MM.1S (cell line): ENCODE data around the gene ROBO2.

Experiments
- DNase-seq: peaks from one replicate; pipeline ENCODE4 v3.0.0-alpha.2; 2015
- H2AFZ ChIP-seq: fragments of 300-600 bp; sonication (generic); 2 replicates; pipeline ENCODE4 v1.6.0; 2016; ENCODE audit warnings: antibody characterized with exemption, low read length
- H3F3A ChIP-seq: fragments of 300-600 bp; sonication (generic); 2 replicates; pipeline ENCODE4 v1.6.1; 2016; ENCODE audit warnings: mild to moderate bottlenecking, antibody characterized with exemption, low read length, moderate library complexity, mixed read lengths; ENCODE audit not compliant: insufficient read depth
- H3K27ac ChIP-seq: fragments of 300-600 bp; sonication (generic); 2 replicates; pipeline ENCODE4 v1.5.1; 2016; ENCODE audit warnings: mild to moderate bottlenecking, low read length
- H3K27me3 ChIP-seq: fragments of 300-600 bp; sonication (generic); replicated peaks from 2 replicates; pipeline ENCODE4 v1.6.0; 2016; ENCODE audit warnings: low read length; ENCODE audit not compliant: insufficient read depth
- H3K36me3 ChIP-seq: fragments of 300-600 bp; sonication (generic); replicated peaks from 2 replicates; pipeline ENCODE4 v1.6.1; 2016; ENCODE audit warnings: mild to moderate bottlenecking, low read length, mixed read lengths; ENCODE audit not compliant: insufficient read depth
- H3K4me1 ChIP-seq: fragments of 300-600 bp; sonication (generic); 2 replicates; pipeline ENCODE4 v1.6.1; 2016; ENCODE audit warnings: low read length, mixed read lengths
- H3K4me2 ChIP-seq: fragments of 300-600 bp; sonication (generic); 2 replicates; pipeline ENCODE4 v1.6.0; 2016; ENCODE audit warnings: low read depth, low read length
- H3K4me3 ChIP-seq: fragments of 300-600 bp; sonication (generic); 2 replicates; pipeline ENCODE4 v1.5.1; 2016; ENCODE audit warnings: low read length, mixed read lengths
- H3K79me2 ChIP-seq: fragments of 300-600 bp; sonication (generic); 2 replicates; pipeline ENCODE4 v1.6.1; 2016; ENCODE audit warnings: mixed run types, low read length, mixed read lengths
- H3K9ac ChIP-seq: fragments of 300-600 bp; sonication (generic); 2 replicates; pipeline ENCODE4 v1.6.1; 2016; ENCODE audit warnings: low read length, mixed read lengths
- H3K9me2 ChIP-seq: fragments of 300-600 bp; sonication (generic); replicated peaks from 2 replicates; pipeline ENCODE4 v1.6.1; 2016; ENCODE audit warnings: mild to moderate bottlenecking, low read length, mixed read lengths; ENCODE audit not compliant: insufficient read depth
- H3K9me3 ChIP-seq: fragments of 300-600 bp; sonication (generic); replicated peaks from 2 replicates; pipeline ENCODE4 v1.6.1; 2016; ENCODE audit warnings: mild to moderate bottlenecking, low read length, mixed read lengths; ENCODE audit not compliant: insufficient read depth
- H4K20me1 ChIP-seq: fragments of 300-600 bp; sonication (generic); 2 replicates; pipeline ENCODE4 v1.6.1; 2016; ENCODE audit warnings: mild to moderate bottlenecking, low read length, moderate library complexity, mixed read lengths; ENCODE audit not compliant: insufficient read depth
- EZH2 ChIP-seq: fragments of 300-600 bp; sonication (generic); optimal IDR thresholded peaks from 2 replicates; pipeline ENCODE3; 2017; ENCODE audit warnings: low read depth, mild to moderate bottlenecking, antibody characterized with exemption, low read length, mixed read lengths
- EZH2phosphoT487 ChIP-seq: fragments of 300-600 bp; sonication (generic); IDR thresholded peaks from 2 replicates; pipeline ENCODE4 v1.6.1; 2018; ENCODE audit warnings: antibody characterized with exemption, low read length
- TF ChIP-seq, protein P1 (sequence below): fragments of 300-600 bp; sonication (generic); IDR thresholded peaks from 2 replicates; pipeline ENCODE4 v1.5.1; 2016; ENCODE audit warnings: antibody characterized with exemption, low read length, mixed read lengths

Gene ROBO2

DNA sequence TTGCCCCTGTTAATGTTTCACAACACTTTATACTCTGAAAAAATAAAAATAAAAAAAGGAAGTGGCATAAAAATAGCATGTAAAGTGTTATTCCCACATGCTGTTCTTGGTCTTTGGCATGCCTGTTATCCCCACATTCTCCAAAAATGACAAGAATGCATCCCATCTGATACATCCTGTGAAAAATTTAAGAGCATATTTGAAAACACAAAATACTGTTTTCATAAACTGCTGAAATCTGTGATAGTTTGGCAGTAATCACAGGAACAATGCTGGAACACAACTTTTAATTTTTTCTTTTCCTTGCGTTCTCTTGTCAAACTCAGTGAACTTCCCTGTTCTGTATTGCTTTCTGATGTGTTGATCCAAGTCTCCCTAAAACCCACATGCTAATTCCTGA lies 288.8 kb downstream of the ROBO2 start:
- Histone ChIP-seq H2AFZ (no peak overlapping the region), H3K79me2 (no peaks in the 10 kb centered on the region), H3K4me3 (no peak overlapping the region), H3K9me3 (no peaks in the 10 kb centered on the region), H3K9ac (no peak overlapping the region), H3K9me2 (no peaks in the 10 kb centered on the region), H3K4me1 (no peaks in the 10 kb centered on the region), H3K36me3 (no peaks in the 10 kb centered on the region), H3K27me3 (no peaks in the 10 kb centered on the region), H4K20me1 (no peaks in the 10 kb centered on the region), H3F3A (no peaks in the 10 kb centered on the region), H3K27ac (no peak overlapping the region), H3K4me2 (no peak overlapping the region)
- no peak for TF ChIP-seq EZH2phosphoT487
- no peak for TF ChIP-seq EZH2
- TF ChIP-seq, protein P1, sequence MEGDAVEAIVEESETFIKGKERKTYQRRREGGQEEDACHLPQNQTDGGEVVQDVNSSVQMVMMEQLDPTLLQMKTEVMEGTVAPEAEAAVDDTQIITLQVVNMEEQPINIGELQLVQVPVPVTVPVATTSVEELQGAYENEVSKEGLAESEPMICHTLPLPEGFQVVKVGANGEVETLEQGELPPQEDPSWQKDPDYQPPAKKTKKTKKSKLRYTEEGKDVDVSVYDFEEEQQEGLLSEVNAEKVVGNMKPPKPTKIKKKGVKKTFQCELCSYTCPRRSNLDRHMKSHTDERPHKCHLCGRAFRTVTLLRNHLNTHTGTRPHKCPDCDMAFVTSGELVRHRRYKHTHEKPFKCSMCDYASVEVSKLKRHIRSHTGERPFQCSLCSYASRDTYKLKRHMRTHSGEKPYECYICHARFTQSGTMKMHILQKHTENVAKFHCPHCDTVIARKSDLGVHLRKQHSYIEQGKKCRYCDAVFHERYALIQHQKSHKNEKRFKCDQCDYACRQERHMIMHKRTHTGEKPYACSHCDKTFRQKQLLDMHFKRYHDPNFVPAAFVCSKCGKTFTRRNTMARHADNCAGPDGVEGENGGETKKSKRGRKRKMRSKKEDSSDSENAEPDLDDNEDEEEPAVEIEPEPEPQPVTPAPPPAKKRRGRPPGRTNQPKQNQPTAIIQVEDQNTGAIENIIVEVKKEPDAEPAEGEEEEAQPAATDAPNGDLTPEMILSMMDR = no peak
- DNase-seq = no peak

DNA sequence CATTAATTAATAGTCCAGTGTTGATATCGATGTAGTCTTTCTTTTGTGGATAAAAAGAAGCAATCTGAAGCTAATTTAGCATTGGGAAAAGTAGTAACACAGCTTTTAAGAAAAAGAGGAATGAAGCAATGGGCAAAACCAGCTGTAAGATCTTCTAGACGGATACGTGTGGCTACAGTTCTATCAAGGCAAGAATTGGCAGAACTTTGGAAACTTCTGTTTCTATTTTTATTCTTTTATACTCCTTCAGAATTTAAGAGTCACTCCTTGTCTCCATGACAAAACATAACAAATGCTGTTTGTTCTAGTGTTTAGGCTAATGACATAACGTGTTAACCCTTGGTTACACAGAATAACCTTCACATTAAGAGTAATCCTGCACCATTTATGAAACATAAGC lies 289.2 kb downstream of the ROBO2 start:
- H3K9me3 ChIP-seq = no peaks in the 10 kb centered on the region
- no peak overlapping the region for H3K9ac ChIP-seq
- DNase-seq = no peak
- H3K27ac ChIP-seq = no peak overlapping the region
- H3K4me2 ChIP-seq = no peak overlapping the region
- no peaks in the 10 kb centered on the region for H3K36me3 ChIP-seq
- no peak for TF ChIP-seq EZH2phosphoT487
- no peak for TF ChIP-seq EZH2
- TF ChIP-seq, protein P1 = no peak
- no peaks in the 10 kb centered on the region for H4K20me1 ChIP-seq
- no peak overlapping the region for H2AFZ ChIP-seq
- no peaks in the 10 kb centered on the region for H3K4me1 ChIP-seq
- H3K4me3 ChIP-seq = no peak overlapping the region
- H3K27me3 ChIP-seq = no peaks in the 10 kb centered on the region
- no peaks in the 10 kb centered on the region for H3K9me2 ChIP-seq
- no peaks in the 10 kb centered on the region for H3F3A ChIP-seq
- no peaks in the 10 kb centered on the region for H3K79me2 ChIP-seq

DNA sequence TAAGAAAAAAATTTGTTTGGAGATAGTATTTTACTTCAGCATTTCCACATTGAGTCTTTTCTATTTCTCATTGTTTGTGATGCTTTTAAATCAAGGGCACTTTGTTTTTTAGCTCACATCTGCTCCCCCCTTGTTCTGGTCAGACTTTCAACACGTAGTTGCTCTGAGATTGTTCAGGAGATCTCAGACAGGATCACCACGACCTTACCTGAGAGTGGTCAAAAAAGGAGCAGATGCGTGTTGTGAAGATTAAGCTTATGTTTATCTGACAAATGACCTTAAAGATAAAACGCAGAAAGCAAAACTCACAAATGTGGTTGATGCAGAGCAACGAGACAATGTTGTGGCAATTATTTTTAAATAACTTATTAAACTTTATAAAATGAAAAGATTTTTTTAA lies 298.3 kb downstream of the ROBO2 start:
- H3K4me2 ChIP-seq = no peak overlapping the region
- no peak overlapping the region for H2AFZ ChIP-seq
- no peaks in the 10 kb centered on the region for H3K27me3 ChIP-seq
- H3K9me2 ChIP-seq = no peaks in the 10 kb centered on the region
- no peaks in the 10 kb centered on the region for H3K4me1 ChIP-seq
- H3K9me3 ChIP-seq = no peaks in the 10 kb centered on the region
- no peak overlapping the region for H3K4me3 ChIP-seq
- no peaks in the 10 kb centered on the region for H3F3A ChIP-seq
- no peak overlapping the region for H3K27ac ChIP-seq
- H3K9ac ChIP-seq = no peak overlapping the region
- no peaks in the 10 kb centered on the region for H3K36me3 ChIP-seq
- no peaks in the 10 kb centered on the region for H3K79me2 ChIP-seq
- no peak for DNase-seq
- no peaks in the 10 kb centered on the region for H4K20me1 ChIP-seq
- no peak for TF ChIP-seq EZH2

DNA sequence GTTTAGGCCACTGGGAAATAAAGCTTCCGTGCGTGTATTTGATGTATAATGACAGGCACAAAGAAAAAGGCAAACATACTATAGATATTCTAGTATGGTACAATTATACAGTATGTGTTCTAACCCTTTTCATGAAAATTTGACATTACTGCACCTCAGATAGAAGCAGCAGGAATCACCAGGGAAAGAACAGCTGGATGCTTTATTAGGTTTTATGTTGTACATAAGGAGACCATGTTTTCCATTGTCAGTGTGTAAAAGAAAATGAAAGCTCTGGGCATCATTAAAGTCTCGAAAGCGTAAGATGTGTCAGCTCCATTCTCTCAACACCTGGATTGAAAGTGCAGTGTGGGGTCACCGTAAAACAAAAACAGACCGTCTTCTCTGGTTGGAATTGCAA lies 302.1 kb downstream of the ROBO2 start:
- H3K4me3 ChIP-seq = no peak overlapping the region
- H3K9ac ChIP-seq = no peak overlapping the region
- H3K79me2 ChIP-seq = no peaks in the 10 kb centered on the region
- no peaks in the 10 kb centered on the region for H3K9me3 ChIP-seq
- H4K20me1 ChIP-seq = no peaks in the 10 kb centered on the region
- no peaks in the 10 kb centered on the region for H3F3A ChIP-seq
- H3K27ac ChIP-seq = no peak overlapping the region
- no peaks in the 10 kb centered on the region for H3K27me3 ChIP-seq
- no peaks in the 10 kb centered on the region for H3K9me2 ChIP-seq
- DNase-seq = no peak
- TF ChIP-seq, protein P1 = no peak
- TF ChIP-seq EZH2 (no peak), EZH2phosphoT487 (no peak)
- H2AFZ ChIP-seq = no peak overlapping the region
- no peaks in the 10 kb centered on the region for H3K4me1 ChIP-seq
- no peak overlapping the region for H3K4me2 ChIP-seq
- no peaks in the 10 kb centered on the region for H3K36me3 ChIP-seq
